C4-2B (cell line): ENCODE data around the gene ZNF507.
A peak's percentile ranks its signal among the peaks of the same experiment; 100 is the strongest.

Experiments
- H3K27ac ChIP-seq: fragments of 450-650 bp; 2 replicates; pipeline ENCODE4 v1.5.1; 2017
- ZFX ChIP-seq: fragments of 450-650 bp; IDR thresholded peaks from 2 replicates; pipeline ENCODE4 v1.6.1; 2017
- TF ChIP-seq, protein P1 (sequence below): fragments of 450-650 bp; conservative IDR thresholded peaks from 2 replicates; pipeline ENCODE4 v1.5.1; 2017; ENCODE audit warnings: mild to moderate bottlenecking

The ZNF507 gene

GRCh38 chr19:32403291-32403995 lies 58.0 kb downstream of the ZNF507 start:
- H3K27ac ChIP-seq: no peak overlapping the region
- TF ChIP-seq, protein P1, sequence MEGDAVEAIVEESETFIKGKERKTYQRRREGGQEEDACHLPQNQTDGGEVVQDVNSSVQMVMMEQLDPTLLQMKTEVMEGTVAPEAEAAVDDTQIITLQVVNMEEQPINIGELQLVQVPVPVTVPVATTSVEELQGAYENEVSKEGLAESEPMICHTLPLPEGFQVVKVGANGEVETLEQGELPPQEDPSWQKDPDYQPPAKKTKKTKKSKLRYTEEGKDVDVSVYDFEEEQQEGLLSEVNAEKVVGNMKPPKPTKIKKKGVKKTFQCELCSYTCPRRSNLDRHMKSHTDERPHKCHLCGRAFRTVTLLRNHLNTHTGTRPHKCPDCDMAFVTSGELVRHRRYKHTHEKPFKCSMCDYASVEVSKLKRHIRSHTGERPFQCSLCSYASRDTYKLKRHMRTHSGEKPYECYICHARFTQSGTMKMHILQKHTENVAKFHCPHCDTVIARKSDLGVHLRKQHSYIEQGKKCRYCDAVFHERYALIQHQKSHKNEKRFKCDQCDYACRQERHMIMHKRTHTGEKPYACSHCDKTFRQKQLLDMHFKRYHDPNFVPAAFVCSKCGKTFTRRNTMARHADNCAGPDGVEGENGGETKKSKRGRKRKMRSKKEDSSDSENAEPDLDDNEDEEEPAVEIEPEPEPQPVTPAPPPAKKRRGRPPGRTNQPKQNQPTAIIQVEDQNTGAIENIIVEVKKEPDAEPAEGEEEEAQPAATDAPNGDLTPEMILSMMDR: no peak
- TF ChIP-seq ZFX: no peak

DNA sequence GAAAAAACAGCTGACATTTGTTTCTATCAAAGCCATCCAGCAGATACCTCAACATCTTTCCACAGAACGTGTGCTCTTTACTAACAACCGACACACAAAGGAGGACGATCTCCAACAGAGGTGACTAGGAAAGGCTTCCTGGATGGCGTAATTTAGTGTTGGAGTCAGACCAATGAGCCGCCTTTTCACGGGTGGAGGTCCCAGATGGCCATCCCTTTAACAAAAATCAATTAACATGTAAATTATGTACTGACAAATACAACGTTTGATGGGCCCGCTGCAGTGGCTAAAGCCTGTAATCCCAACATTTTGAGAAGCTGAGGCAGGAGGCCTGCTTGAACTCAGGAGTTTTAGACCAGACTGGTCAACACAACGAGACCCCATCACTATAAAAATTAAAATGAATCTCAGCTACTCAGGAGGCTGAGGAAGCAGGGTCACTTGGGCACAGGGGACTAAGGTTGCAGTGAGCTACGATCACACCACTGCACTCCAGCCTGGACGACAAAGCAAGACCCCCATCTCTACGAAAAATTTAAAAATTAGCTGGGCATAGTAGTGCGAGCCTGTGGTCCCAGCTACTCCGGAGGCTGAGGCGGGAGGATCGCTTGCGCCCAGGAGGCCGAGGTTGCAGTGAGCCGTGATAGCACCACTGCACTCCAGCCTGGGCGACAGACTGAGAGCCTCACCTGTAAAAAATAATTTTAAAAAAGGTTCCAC lies 59.0 kb downstream of the ZNF507 start:
- H3K27ac ChIP-seq: peak overlapping the region; percentile 98
- no peak for TF ChIP-seq ZFX
- TF ChIP-seq, protein P1: no peak

DNA sequence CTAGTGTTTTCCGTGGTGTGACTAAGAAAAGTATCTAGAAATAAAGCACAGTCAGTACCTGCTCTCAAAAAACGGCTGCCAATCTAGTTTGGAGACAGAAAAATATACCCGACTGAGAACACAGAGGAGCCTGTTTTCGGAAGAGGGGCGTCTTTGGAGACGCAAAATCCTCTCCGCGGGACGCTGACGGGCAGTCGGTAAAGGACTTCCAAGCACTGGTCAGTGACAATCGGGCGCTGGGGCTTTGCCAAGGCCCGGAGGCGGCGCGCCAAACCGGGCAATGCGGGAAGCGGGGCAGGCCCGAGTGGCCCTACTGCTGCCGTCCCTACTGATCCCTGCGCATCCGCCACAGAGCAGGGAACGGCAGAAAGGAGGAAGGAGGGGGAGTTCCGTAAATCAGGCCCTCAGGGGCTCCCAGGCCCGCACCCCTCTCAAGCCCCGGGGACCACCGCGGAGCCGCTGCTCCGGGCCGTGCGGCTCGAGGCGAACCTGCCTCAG lies 59.6 kb downstream of the ZNF507 start:
- TF ChIP-seq, protein P1: no peak
- TF ChIP-seq ZFX: peak; percentile 91
- H3K27ac ChIP-seq: peak overlapping the region; percentile 98

DNA sequence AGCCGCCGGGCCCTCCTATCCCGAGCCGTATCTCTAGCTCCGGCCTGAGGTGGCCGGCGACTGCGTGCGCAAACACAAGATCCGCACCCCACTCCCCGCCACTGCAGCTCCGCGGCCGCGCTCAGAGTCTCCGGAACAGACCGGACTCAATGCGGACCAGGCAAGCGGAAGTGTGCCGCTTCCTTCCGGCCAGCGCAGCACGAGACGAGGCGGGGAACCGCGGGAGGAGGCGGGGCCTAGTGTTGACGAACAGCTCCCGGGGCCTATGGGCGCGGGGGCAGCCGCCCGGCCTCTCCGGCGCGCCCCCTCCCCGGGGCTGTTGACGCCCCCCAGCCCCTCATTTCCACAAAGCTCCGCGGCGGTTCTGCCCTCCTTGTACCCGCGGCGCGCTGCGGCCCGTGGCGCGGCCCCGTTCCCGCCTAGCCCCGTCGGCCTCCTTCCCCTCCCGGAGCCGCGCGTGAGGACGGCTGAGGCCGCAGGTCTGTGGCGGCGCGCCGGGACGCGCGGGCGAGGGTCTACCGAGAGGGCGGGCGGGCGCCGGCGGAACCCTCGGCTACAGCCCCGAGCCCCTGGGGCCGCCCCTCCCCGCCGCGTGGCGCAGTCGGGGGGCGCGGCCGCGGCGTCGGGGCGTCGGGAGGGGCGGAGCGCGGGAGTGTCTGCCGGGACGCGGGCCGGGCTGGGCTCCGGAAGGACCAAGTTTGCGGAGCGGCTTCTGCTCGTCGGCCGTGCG lies 60.2 kb downstream of the ZNF507 start, which contains the start of gene DPY19L3:
Gene DPY19L3 (plus strand): TSS at position 340 of the 730 bp plus-strand sequence. CDS start 2,484 bp downstream, outside the sequence.
- TF ChIP-seq ZFX: peak; percentile 70; the same call in 1 of the 2 replicates
- TF ChIP-seq, protein P1: no peak
- H3K27ac ChIP-seq: peak within 1 kb of the TSS; percentile 98

GRCh38 chr19:32406161-32407003 lies 61.0 kb downstream of the ZNF507 start:
- TF ChIP-seq, protein P1: no peak
- TF ChIP-seq ZFX: no peak
- H3K27ac ChIP-seq: peak overlapping the region; percentile 98

DNA sequence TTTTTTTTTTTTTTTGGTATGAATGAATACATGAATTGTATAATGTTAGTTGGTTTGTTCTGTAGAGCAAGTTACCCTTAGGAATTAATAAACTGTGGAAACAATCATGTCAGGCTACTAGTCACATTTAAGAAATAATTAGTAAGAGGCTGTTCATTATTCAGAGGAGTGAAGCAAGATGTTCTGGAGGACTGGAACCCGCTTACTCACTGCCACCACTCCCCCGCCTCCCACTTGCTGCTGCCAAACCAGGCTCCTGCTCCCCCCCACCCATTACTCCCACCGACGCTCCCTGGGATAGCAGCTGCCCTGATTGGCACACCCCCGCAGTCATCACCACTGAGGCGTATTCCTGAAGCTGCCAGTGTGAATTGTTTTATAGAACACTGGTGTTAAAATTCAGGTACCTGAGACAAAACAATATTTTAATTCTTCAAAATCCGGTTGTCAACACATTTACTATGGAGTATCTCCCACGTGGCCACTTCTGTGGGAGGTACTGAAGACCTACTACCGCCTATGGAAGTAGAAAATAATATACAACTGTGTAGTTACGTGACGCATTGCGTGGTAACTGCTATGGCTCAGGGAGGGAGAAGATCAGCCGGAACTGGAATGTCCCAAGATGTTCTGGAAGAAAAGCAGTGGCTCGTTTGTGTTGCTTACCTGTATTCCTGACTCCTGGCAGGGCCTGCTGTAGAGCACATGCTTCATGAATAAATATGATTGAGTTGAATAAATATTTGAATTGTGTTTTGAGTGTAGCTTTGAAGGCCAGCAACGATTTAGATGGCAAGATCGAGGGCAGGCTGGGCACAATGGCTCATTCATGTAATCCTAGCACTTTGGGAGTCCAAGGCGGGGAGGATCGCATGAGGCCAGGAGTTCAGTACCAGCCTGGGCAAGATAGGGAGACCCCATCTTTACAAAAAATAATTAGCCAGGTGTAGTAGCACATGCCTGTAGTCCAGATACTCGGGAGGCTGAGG lies 61.9 kb downstream of the ZNF507 start:
- H3K27ac ChIP-seq: no peak overlapping the region
- TF ChIP-seq ZFX: no peak
- TF ChIP-seq, protein P1: no peak
